ENCODE data around the gene SLC41A3.
A peak's percentile ranks its signal among the peaks of the same experiment; 100 is the strongest.

The SLC41A3 gene

DNA sequence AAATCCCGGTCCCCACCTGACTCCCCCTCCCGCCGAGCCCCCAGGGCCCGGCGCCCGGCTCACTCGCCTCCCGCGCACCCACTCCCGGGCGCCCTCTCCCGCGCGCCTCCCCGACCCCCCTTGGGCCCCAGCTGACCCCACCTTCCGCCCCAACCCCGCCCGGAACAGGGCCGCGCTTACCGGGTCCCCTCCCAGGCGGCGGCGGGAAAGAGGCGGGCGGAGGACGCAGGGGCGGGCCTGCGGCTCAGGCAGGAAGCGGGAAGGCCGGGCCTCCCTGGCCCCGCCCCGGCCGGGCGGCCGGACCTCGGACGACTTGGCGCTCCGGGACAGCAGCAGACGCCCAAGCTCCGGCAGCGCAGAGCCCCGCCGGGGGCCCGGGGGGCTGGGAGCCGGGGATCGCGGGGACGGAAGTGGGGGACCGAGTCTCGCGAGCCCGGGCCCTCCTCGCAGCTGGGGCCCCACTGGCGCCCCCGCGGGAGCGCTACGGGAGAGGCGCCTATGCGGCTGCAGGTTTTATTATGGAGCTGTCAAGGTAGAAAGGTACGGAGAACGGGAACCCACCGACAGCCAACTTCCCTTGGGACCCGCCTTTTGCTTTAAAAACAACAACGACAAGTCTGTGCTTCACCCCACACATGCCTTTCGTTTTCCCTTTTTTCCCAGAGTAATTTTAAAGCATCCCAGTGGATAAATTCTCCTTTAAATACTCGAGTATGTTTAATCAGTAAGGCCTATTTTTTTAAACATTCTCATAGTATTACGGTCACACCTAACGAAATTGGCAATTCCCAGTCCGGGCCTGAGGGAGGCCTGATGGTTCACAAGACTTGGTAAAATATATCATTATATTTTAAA is at the start of gene SLC41A3:
SLC41A3 (minus strand) TSS at position 212 of the 855 bp plus-strand sequence. CDS start 15,905 bp downstream, outside the sequence.
- peak; percentile 62 to 82 for DNase-seq (ENCODE audit: low read depth in 2 of 2)

DNA sequence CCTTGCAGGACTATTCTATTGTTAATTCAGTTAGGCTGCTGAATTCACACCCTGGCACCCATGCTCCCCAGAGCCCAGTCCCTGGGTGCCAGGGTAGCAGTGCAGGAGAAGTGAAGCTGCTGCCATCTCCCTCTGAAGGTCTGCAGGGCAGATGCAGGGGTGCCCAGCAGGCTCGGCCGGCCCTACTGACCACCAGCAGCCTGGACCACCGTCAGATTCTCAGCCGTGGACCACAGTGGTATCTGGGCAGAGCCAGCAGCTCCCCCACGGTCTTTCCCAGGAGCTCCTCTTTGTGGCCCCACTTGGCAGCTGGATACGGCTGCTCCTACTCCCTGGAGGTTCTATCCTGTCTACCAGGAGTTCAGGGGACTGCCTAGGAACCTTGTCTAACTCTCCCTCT is 49.7 kb upstream of the SLC41A3 start:
- DNase-seq (ENCODE audit: low read depth in 2 of 2): no peak

DNA sequence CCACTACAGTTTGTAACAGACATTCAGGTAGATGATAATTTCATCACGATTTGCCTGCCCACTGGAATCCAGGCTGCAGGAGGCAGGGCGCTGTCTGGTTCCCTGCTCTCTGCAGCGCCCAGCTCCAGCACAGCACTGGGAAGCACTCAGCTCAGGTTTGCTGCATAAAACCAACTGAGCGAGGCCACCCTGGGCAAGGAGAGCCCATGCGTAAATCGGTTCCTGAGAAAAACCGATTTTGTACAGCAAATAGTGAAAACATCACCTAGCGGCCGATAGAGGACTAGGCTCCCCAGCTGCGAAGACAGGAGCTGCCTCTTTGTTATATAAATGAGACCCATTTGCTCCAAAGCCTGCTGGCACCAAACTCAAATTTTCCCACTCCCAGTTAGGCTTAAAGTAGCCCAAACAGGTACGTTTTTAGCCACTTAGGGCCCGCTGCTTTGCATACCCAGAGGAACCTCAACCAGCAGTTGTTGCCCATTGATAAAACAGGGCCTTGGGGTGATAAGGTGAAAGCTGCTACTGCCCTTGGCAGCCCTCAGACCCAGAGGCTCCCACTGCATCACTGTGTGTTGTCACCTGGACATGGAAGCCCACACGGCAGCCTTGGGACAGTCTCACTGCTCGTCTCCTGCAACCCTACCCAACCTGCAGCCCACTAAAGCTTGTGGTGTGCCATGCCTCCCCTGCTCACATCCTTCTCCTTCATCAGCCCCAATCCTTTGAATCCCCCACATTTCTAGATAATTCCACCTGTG is 49.0 kb upstream of the SLC41A3 start:
- no peak for DNase-seq (ENCODE audit: low read depth in 2 of 2)

DNA sequence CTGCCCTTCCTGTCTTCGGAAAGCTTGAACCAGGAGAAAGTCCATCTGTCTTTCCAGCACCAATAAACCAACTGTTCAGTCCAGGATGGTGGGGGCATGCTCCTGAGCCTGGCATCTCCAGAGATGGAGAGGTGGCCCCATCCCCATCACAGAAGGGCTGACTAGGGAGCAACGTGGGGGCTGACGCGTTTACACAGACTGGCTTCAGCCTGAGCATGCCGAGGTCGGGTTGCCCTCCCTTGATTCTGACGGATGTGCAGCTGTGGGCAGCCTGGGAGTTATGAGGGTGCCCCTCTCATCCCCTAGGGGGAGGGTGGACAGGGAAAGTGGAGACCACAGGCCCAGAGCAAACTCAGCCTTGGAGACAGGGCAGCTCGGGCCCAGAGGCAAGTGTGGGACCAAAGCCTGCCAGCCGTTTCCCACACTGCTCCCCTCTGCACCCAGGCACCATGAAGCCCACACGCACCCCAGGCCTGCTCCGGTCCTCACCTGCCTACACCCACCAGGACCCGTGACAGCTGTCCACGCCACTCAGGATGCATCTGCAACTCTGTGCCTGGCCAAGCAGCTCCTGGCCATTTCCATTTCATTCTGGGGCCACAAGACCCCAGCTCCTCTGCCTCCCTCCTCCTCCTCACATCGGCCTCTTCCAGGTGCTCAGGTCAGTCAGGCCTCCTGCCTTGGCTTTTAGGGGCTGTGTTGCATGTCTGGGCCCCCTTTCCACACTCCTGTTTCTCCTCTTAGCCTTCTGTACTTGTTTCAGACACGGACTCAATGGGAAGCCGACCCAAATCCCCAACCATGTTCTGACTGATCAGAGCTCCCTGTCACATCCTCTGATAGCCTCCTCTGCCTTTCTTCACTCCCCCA is 48.2 kb upstream of the SLC41A3 start:
- DNase-seq (ENCODE audit: low read depth in 2 of 2): no peak

DNA sequence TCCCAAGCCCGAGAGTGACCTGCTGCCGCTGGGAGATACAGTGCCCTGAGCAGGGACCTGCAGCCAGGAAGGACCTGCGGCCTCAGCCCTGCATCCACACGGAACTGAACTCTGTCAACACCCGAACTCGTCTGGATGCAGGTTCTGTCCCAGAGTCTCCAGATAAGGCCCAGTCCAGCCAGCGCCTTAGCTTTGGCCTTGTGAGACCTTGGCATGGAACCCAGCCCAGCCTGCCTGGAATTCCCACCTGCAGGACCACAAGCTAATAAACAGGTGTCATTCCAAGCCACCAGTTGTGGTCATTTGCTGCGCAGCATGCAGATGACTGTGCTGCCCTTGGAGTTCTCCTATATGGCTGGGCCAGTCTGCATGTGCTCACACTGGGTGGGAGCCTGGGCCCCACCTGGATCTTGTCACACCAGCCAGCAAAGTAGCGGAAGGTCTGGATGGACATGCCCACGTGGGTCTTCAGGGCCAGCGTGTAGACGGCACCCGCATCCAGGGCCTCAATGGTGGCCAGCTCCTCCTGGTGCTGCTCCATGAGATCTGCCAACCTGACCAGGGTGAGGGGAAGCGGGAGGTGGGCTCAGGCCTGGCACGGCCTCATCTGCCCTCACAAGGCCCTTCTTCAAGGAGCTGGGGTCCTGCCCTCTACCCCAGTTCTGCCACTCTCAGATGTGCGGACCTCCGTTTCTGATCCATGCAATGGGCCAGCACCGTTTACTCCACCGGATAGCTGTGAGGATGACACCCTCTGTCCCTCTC is 47.2 kb upstream of the SLC41A3 start:
- DNase-seq (ENCODE audit: low read depth in 2 of 2): no peak

DNA sequence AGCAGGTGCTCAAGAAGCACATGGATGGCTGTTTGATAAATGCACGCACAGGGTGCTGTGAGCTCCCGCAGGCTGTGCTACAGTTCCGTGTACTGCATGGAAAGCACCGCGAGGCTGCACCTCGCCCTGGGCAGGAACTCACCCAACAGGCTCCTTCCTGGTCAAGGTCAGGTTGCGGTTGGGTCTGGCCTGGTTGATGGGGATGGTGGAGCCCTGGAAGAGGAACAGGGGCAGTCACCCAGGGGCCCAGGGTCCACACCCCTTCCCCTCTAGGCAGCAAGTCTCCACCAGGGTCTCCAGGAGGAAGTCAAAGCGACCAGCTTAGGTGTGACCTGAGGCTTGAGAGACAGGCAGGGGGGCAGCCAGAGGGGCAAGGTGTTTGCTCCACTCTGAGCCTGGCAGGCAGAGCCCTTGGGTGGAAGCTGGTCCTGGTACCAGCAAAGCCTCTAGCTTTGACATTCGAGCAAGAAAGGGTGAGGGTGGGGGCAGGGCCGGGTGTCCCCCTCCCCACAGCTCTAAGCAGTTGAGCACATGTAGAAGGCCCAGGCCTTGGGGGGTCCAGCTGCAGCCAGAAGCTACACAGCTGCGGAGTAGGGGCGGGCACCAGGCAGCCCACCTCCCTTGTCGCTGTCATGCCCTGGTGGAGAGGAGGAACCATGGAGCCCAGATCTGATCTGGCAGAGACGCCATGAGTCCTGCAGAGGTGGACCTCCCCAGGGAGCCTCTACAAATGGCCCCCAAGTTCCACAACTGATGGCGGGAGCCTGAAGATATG is 46.3 kb upstream of the SLC41A3 start:
- DNase-seq (ENCODE audit: low read depth in 2 of 2): no peak

DNA sequence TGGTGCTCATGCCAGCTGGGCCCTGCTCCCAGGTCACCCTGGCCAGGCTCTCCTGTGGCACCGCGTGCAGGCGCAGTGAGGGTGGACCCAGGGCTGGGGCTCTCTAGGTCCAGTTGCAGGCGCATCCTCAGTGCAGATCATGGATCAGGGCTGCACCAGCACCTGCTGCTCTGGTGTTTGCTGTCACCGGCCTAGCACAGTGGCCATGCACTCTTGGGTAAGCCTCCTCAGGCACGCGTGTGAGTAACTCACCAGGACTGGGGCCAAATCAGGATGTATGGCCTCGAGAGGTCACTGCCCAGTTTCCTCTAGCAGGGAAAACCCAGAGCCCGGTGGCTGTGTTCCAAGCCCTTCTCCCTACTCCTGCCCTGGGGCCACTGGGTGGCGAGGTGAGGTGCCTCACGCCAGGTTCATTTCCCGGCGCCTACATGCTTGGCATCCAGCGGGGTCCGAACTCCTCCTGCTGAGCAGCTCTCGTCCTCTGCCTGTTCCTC is 45.5 kb upstream of the SLC41A3 start:
- DNase-seq (ENCODE audit: low read depth in 2 of 2): no peak

DNA sequence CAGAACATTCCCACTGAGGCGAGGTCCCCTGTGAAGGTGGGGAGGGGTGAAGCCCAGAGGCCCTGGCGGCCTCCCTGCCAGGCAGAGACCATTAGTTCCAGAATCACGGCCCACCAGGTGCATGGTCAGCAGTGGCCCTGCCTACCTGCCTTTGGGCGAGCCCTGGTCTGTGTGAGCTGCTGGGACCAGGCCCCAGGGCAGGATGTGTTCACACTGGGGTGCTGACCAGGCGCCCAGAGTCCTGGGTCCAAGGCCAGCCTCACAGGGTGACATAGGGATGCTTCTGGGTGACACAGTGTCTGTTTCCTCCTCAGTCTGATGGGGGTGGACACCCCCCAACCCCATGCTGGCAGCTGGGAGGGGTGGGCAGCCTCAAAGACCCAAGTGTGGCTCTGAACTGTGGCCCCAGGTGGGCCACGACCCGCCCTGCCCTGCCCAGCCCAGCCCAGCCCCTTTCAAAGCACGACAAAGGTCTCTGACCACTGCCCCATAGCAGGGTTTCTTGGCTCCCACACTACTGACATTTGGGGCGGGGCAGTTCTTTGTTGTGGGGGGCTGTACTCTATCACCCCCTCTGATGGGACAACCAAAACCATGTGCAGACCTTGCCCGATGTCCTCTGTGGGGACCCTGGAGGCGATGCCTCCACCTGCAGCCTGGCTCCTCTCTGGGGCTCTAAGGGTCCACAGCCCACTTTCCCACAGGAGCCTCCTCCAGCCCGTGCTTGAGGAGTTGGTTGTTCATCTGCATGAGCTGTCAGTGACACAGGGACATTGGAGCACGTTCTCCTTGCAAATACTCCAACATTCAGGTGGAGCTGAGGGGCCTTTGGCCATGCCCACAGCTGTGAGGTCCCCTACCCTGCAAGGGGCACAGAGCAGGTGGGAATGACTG is 44.8 kb upstream of the SLC41A3 start:
- DNase-seq (ENCODE audit: low read depth in 2 of 2): no peak

DNA sequence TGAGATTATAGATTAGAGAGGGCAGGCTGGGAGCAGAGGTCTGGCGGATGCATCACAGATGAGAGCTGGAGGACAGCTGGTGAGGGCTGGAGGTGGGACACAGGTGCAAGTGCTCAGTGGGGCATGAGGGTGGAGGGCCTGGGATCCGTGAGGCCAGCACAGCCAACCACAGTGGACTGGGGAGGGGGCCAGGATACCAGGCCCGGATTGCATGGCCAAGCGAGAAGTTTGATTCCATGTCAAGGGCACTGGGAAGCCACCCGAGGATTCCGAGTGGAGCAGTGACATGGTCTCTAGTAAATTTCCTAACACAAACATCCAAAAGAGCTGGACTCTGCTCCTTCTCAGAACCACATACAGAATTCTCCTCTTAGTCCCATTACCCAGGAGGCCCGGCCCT is 44.0 kb upstream of the SLC41A3 start:
- no peak for DNase-seq (ENCODE audit: low read depth in 2 of 2)

DNA sequence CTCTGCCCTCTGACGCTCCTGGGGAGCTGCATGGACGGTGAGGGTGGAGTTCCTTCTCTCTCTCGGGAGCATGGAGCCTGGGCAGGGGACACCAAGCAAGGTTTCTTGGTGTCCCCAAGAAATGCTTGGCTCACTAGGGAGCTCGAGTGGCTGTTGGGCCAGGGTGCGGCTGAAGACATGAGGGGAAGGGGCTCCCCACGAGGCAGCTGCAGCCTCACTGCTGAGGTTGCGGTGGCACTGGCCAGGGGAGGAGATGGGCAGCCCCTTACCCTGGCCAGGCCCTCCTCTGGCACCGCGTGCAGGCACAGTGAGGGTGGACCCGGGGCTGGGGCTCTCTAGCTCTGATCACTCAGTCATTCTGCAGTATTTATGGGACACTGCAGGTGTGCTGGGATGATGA is 43.5 kb upstream of the SLC41A3 start:
- no peak for DNase-seq (ENCODE audit: low read depth in 2 of 2)

DNA sequence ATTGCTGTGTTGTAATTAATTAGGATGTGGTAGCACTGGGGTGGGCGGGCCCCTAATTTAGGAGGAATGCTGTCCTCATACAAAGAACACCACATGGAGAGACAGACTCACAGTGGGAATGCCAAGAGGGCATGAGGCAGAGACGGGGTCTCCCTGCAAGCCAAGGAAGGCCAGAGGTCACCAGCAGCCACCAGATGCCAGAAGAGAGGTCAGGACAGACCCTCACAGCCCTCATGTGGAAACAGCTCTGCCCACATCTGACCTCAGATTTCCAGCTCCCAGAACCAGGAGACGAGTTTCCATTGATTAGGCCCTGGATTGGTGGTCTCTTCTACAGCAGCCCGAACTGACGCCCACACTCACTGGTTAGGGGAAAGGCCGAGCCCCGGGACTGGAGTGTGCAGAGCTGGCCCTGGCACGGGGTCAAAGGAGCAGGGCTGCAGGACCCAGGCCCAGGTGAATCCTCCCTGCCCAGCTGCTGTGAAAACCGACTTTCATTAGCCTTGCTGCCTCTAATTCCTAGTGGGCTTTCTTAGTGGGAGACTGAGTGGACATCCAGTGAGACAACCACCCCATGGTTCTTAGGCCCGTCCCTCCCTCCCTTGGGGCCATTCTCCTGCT is 43.0 kb upstream of the SLC41A3 start:
- DNase-seq (ENCODE audit: low read depth in 2 of 2): no peak

DNA sequence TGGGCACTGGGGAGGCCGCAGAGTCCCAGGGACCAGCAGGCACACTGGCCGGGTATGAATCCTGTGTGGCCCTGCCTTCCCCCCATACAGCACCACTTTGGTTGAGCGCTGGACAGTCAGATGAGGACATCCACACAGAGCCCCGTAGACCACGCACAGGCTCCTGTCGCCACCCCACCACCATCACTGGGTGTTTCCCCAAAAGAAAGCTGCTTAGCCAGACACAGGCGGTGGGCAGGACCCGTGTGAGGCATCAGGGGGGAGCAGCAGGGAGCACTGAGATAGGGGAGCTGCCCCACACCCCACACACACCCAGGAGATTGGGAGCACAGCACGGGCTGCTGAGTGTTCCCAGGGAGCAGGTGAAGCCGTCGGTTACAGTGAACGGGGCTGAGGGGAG is 42.4 kb upstream of the SLC41A3 start:
- DNase-seq (ENCODE audit: low read depth in 2 of 2): no peak

DNA sequence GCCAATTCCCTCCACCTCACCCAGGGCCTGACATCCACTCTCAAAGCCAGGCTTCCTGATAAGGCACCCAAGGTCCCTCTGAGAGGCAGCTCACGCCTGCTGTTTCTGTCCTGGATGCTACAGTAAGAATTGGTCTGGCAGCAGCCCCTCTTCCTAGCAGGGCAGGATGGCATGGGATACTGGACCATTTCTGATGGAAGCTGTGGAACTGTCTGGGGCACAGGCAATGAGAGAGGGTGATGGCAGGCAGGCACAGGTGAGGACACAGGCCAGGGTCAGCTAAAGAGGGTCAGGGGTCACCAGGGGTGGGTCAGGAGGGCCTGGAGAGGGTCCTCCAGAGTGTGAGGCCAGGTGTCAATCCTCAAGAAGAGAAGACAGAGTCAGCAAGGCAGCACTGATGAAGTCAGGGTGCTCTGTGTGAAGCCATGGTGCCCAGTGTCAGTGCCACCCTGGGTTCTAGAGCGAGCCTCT is 41.9 kb upstream of the SLC41A3 start:
- DNase-seq (ENCODE audit: low read depth in 2 of 2): no peak

DNA sequence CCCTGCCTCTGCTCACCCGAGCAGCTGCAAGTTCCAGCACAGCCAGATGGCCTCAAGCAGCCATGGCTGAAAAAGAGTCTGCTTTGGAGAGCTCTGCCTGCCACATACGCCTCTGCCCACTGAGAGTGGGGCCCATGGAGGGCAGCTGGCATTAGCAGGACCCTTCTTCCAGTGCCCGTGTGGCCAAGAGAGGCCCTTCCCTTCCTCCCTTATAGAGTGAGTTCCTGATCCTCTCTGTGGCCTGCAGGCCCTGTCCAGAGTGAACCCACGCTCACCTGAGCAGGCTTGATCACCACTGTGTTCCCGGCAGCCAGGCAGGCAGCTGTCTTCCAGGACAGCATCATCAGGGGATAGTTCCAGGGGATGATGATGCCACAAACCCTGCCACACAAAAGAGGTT is 41.4 kb upstream of the SLC41A3 start:
- no peak for DNase-seq (ENCODE audit: low read depth in 2 of 2)

DNA sequence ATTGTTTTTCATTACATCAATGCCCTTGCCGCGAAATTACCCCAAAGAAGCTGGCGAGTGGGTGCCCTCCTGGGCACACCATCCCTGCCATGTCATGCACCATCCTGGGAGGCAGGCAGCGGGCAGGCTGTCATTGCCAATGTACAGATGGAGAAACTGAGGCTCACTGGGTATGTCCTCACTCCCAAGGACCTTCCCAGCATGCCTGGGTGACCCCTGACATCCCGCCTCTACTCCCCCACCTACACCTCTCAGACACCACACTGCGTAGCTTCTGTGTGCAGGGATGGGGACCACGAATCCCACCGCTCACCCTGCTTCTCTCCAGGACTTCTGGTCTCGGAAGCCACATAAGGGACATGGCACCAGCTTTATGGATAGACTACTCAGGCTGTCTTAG is 41.0 kb upstream of the SLC41A3 start:
- no peak for DNase-seq (ENCODE audit: low read depth in 2 of 2)

DNA sequence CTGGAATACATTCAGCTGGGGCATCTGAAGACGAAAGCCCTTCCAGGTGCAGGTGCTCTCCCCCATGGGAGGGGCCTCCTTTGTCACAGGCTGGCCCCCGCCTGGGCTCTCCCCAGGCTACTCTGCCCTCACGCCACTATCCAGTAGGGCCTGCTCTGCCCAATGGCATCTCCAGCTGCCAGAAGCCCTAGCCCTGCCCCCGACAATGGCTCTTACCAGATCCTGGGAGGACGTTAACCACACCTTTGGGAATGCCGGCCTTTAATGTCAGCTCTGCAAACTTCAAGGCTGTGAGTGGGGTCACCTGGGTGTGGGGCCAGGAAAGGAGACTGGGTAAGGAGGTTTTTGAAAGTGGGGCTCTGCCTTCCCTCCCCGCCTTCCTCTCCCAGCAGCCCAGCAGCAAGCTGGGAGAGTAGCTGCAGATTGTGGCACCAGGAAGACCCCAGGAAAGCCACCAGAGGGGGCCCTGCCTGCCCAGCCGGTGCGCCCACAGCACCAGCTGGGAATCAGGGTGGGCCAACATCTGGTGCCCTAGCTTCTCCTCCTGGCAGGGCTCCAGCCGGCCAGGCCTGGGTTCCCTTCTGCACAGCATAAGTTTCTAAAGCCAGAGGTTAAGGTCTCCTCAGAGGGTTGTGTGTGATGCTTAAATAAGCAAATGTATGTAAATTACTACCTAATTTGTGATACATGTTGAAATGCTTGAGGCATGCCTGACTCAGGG is 40.4 kb upstream of the SLC41A3 start:
- no peak for DNase-seq (ENCODE audit: low read depth in 2 of 2)

DNA sequence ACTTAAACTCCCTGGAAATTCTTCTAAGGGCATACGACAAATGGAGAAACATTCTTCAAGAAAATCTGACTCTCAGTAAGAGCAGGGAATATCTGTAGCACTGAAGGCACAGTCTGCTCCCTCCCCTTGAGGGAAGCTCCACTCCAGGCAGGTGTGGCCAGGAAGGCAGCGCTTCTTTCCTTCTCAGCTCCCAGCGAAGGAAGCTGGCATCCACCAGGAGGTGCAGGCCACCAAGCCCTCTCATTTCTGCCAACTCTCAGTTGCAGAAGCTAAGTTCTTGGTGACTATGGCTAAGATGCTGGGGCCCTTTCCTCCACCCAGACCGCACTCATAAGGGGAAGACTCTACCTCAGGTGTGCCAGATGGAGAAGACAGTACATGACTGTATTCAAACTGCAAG is 37.7 kb upstream of the SLC41A3 start:
- DNase-seq (ENCODE audit: low read depth in 2 of 2): no peak

DNA sequence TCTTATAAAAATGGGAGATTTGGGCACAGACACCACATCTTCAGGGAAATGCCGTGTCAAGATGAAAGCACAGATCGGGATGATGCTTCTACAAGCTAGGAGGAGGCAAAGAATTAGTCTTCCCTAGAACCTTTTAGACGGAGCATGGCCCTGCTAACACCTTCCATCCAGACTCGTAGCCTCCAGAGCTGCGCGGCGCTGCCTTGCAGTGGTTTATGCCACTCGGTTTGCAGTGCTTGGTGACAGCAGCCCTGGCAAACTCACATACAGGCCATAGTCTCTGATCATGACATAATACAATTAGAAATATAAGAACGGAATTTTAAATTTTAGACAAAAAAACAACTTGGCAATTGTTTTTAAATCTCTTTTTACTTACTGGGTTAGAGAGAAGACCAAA is 37.1 kb upstream of the SLC41A3 start:
- no peak for DNase-seq (ENCODE audit: low read depth in 2 of 2)

Measured in stimulated activated CD8-positive, alpha-beta memory T cell treated with anti-CD3 and anti-CD28 coated beads, Interleukin-7, amount 100 ng/mL, for 4 hours (primary cell).